Cerebellar nuclear complex (tissue), 1 donor: ENCODE data around the gene CTSV.
"Not testable (repeated sequence)": the region's sequence is repeated elsewhere in the genome, so short reads cannot be mapped to it uniquely, and the experiment has no call there.

Experiments
- DNase-seq, 2 experiments: peaks; one replicate each; lab custom pipeline; 2025; lab: John Stamatoyannopoulos, UW

Gene CTSV

GRCh38 chr9:97038611-97039513 is at the start of gene CTSV:
CTSV (minus strand) TSS chr9:97039142; CDS start chr9:97038043, 1,099 bp downstream.
- no peak for DNase-seq

- not testable (repeated sequence) for DNase-seq
Measured at GRCh38 chr9:97087668-97088215, 48.8 kb upstream of the CTSV start.

- not testable (repeated sequence) for DNase-seq
Measured at GRCh38 chr9:97084562-97084991, 45.6 kb upstream of the CTSV start.

- DNase-seq, result no peak
Measured at GRCh38 chr9:97078362-97078761, 39.4 kb upstream of the CTSV start.

GRCh38 chr9:97077452-97078295 is 38.7 kb upstream of the CTSV start:
- DNase-seq, result no peak

GRCh38 chr9:97076731-97077451 is 37.9 kb upstream of the CTSV start:
- not testable (repeated sequence) for DNase-seq

- no peak for DNase-seq
Measured at GRCh38 chr9:97076238-97076637, 37.3 kb upstream of the CTSV start.

- DNase-seq, result no peak
Measured at GRCh38 chr9:97075289-97075985, 36.5 kb upstream of the CTSV start.

- no peak for DNase-seq
Measured at GRCh38 chr9:97073506-97073905, 34.6 kb upstream of the CTSV start.

- no peak for DNase-seq
Measured at GRCh38 chr9:97072285-97072776, 33.4 kb upstream of the CTSV start.

GRCh38 chr9:97070325-97070724 is 31.4 kb upstream of the CTSV start:
- DNase-seq, result not testable (repeated sequence)

GRCh38 chr9:97067490-97067889 is 28.5 kb upstream of the CTSV start:
- DNase-seq, result no peak

GRCh38 chr9:97064176-97064575 is 25.2 kb upstream of the CTSV start:
- DNase-seq, result no peak

- no peak for DNase-seq
Measured at GRCh38 chr9:97060796-97061195, 21.9 kb upstream of the CTSV start.

GRCh38 chr9:97059626-97060025 is 20.7 kb upstream of the CTSV start:
- DNase-seq, result no peak

GRCh38 chr9:97057651-97058050 is 18.7 kb upstream of the CTSV start:
- DNase-seq, result no peak

GRCh38 chr9:97055891-97056290 is 16.9 kb upstream of the CTSV start:
- DNase-seq, result not testable (repeated sequence)

GRCh38 chr9:97053717-97054116 is 14.8 kb upstream of the CTSV start:
- no peak for DNase-seq

GRCh38 chr9:97052735-97053134 is 13.8 kb upstream of the CTSV start:
- DNase-seq, result no peak

- DNase-seq, result no peak
Measured at GRCh38 chr9:97046228-97046627, 7.3 kb upstream of the CTSV start.

- DNase-seq, result no peak
Measured at GRCh38 chr9:97045300-97045699, 6.4 kb upstream of the CTSV start.
